IgD-negative memory B cell (primary cell): Measurements from ENCODE around the gene FGR. TPM values are rescaled to one million over a fixed set of nuclear protein-coding genes. Genes with fewer than 3 reads are reported as not detected.

ENCODE experiments used
- H3K27ac Mint-ChIP-seq, 3 donors: one replicate each; pipeline ENCODE4 v1.8.0; 2020 to 2022; ENCODE audit warnings: mild to moderate bottlenecking in 3 of 3, mixed read lengths in 3 of 3, moderate library complexity in 1 of 3
- H3K27me3 Mint-ChIP-seq: one replicate; pipeline ENCODE4 v1.8.0; 2021; ENCODE audit warnings: mixed read lengths
- H3K36me3 Mint-ChIP-seq: one replicate; pipeline ENCODE4 v1.8.0; 2020; ENCODE audit warnings: mild to moderate bottlenecking, mixed read lengths
- H3K4me1 Mint-ChIP-seq, 3 donors: one replicate each; pipeline ENCODE4 v1.8.0; 2020 to 2022; ENCODE audit warnings: mixed read lengths in 3 of 3, mild to moderate bottlenecking in 1 of 3
- H3K4me3 Mint-ChIP-seq, 4 donors: one replicate each; pipeline ENCODE4 v1.8.0; 2020 to 2022; ENCODE audit warnings: mild to moderate bottlenecking in 4 of 4, mixed read lengths in 4 of 4, moderate library complexity in 3 of 4
- H3K9me3 Mint-ChIP-seq, 3 donors: one replicate each; pipeline ENCODE4 v1.8.0; 2020 to 2021; ENCODE audit warnings: mixed read lengths in 3 of 3, mild to moderate bottlenecking in 1 of 3
- polyA plus RNA-seq: library from polyadenylated mRNA; unstranded; fragments of 300-500 nt; fragmentation: Illumina TruSeq; gene quantifications from one replicate; pipeline ENCODE4 v1.2.3, GENCODE V29; 2021

The FGR gene
- polyA plus RNA-seq, 1 donor from 2014 or later, result 72.0 TPM

DNA sequence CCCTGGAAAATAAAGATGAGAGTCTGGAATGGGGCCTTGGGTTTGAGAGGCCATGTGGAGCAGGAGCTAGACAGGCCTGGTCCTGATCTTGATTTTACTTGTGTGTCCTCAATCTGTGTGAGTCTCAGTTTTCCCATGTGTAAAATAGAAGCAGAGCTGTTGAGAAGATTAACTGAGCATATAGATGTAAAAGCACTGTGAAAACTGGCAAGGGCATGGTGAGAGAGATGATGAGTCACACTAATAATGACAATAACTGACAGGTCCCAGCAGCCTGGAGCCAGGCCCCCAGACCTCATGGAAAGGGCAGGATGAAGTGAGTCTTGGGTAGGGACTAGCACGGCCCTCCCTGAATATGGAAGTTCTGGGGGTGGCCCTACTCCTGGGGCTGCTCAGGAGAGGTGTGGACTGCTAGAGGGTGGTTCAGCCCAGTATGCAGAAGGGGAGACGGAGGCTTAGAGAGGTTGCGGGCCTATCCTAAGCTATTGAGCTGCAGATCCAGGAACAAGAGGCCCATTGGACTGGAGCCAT is 28.2 kb downstream of the FGR start:
- Mint-ChIP-seq H3K27me3 (peaks cover 1% of the 10 kb centered on the region), H3K4me1 (peaks cover 11 to 21% (median 17%) of the 10 kb centered on the region in 3 donors), H3K4me3 (peak overlapping the region in 1 of 4 donors; percentile 75), H3K9me3 (no peaks in the 10 kb centered on the region), H3K36me3 (no peaks in the 10 kb centered on the region), H3K27ac (peak overlapping the region; percentile 73 to 89 (median 82))

DNA sequence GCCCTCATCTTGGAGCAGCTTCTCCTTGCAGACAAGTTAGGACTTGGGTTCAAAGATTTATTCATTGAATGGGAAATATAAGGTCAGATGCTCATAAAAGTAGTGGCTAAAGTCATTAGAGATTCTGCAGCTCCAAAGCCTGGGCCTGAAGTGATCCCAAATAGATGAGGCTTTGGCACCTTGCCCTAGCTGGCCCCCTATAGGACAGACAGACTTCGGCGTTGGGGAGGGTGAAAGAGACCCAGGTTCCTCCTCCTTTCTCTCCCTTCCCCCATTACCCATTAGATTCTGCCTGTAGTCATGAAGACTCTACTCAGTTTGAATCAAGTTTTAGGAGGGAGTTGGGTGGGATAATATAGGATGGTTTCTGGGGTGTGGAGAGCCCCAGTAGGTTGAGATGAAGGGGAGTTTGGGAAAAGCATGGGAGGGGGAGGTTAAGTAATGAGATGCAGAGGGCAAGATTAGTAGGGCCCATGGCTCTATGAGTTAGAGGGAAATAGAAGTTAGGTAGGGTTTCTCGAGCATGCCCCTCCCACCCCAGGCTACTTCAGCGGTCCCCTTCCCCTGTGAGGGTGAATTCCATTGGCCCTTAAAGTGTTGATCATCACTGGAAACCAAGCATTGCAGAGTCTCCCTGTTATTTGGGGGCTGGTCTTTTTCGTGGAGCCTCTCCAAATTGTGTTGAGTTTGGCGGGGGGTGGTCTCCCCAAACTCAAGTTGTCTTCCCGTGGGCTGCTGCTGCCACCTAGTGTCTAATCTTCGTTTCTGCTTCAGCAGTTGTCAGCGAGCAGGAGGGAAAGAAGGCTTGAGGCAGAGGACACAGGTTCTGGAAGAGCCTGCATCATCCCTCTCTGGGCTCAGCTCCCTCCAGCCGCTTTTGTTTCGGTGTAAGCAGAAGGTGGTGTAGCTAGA is 28.9 kb downstream of the FGR start:
- no peaks in the 10 kb centered on the region for H3K36me3 Mint-ChIP-seq
- H3K27ac Mint-ChIP-seq, result peak overlapping the region; percentile 73 to 89 (median 82)
- H3K4me3 Mint-ChIP-seq, result peak overlapping the region; percentile 25 to 88 (median 68)
- peaks cover 1% of the 10 kb centered on the region for H3K27me3 Mint-ChIP-seq
- H3K4me1 Mint-ChIP-seq, result peaks cover 18 to 26% (median 22%) of the 10 kb centered on the region in 3 donors
- H3K9me3 Mint-ChIP-seq, result no peaks in the 10 kb centered on the region

DNA sequence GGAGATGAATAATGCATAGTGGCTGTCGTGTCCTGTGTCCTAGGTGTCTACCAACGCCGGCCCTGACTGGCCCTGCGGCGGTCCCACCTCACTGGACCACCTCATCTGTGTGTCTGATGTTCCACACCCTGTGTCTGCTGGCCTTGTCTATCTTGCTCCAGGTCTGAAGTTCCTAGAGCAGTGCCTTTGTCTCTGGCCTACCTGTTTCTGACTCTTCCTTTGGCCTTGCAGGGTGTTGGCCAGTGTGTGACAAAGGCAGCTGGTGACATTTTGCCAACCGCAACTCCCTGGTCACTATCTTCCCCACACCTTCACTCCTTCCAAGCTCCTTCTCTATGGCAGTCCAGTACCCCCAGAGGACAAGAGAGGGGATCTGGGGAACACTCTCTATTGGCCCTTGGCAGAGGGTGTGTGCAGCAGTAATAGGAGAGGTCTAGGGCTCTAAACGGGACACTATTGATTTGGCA is 29.7 kb downstream of the FGR start:
- H3K27ac Mint-ChIP-seq, result peak overlapping the region in 1 of 3 donors; percentile 89
- no peaks in the 10 kb centered on the region for H3K9me3 Mint-ChIP-seq
- H3K27me3 Mint-ChIP-seq, result peaks cover 1% of the 10 kb centered on the region
- H3K4me1 Mint-ChIP-seq, result peaks cover 23 to 28% (median 26%) of the 10 kb centered on the region in 3 donors
- peak overlapping the region in 2 of 4 donors; percentile 25 to 75 for H3K4me3 Mint-ChIP-seq
- H3K36me3 Mint-ChIP-seq, result no peaks in the 10 kb centered on the region

DNA sequence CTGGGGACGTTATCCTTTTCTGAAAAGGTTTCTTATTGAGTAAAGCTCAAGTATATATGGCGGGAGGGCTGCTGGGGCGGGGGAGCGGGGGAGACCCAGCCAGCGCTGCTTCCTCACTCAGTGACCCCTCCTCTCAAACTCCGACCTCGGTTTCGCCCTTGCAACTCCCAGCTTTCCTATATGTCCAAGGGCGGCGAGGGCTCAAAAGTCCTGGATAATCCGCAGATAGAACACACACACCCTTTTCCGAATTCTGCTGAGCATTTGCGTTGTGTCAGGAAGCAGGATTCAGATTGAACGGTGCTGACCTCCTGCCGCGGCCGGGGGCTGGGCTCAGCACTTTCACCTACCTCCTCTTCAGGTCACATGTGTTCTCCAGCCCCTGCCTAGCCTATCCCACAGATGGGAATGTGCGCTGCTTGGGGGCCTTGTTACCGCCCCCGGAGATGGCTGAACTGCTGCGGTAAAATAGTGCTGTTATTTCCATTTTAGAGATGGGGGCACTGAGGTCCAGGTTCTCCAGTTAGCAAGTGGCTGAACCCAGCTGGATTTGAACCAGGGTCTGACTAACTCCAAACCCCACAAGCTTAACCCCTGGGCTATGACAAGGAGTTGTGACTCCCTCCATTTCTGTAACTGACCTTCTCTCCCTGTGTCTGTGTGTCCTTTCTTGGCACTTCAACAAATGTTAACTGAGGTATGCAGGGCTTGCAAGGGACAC is 30.2 kb downstream of the FGR start:
- Mint-ChIP-seq H3K4me1 (peaks cover 29 to 34% (median 29%) of the 10 kb centered on the region in 3 donors), H3K27me3 (no peaks in the 10 kb centered on the region), H3K4me3 (peak overlapping the region; percentile 75 to 98 (median 92)), H3K9me3 (no peaks in the 10 kb centered on the region), H3K36me3 (no peaks in the 10 kb centered on the region), H3K27ac (peak overlapping the region in 2 of 3 donors; percentile 81 to 89)

DNA sequence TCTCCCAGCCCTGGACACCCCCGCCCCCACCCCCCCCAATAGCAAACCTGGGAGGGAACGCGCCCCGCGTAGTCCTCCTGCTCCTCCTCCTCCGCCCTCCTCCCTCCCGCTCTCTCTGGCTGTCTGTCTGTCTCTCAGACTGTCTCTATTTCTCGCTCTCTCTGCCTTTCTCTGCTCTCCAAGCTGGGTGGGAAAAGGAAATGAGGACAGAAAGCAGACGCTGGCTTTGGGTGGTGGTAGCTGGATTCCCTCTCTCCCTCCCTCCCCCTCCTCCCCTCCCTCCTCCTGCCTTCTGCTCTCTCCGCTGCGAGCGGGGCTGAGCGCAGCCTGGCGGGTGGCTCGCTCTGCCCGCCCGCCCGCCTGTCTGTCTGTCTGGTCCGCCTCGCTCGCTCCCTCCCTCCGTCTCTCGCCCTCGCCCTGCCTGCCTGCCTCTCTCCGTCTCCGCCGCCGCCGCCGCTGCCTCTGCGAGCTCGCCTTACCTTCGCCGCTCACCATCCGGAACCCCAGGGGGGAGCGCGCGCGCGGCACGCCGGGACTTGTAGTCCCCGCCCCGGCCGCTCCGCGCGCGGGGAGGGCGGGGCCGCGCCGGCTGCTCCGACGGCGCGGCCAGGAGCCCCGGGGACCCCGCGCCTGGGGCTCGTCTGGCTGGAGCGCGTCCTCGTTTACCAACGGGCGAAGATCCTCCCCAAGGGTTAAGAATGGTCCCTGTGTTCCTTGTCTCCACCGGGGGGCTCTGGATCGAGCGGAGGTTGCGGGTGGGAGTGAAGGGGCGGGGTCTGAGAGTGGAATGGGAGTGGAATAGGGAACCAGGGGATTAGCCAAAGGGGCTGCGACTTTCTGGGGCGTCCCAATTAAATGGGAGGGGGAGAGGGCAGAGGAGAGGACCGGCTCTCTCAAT is 31.1 kb downstream of the FGR start, which contains the start of gene AHDC1:
AHDC1 (minus strand) TSS at position 464 of the 898 bp plus-strand sequence. CDS start 52,029 bp downstream, outside the sequence.
- H3K4me3 Mint-ChIP-seq, result peak within 1 kb of the TSS; percentile 75 to 98 (median 92)
- H3K27me3 Mint-ChIP-seq, result no peaks in the 10 kb centered on the region
- H3K4me1 Mint-ChIP-seq, result peaks cover 29 to 37% (median 29%) of the 10 kb centered on the region in 3 donors
- no peaks in the 10 kb centered on the region for H3K9me3 Mint-ChIP-seq
- H3K27ac Mint-ChIP-seq, result peak within 1 kb of the TSS; percentile 79 to 89 (median 81)
- H3K36me3 Mint-ChIP-seq, result no peaks in the 10 kb centered on the region

DNA sequence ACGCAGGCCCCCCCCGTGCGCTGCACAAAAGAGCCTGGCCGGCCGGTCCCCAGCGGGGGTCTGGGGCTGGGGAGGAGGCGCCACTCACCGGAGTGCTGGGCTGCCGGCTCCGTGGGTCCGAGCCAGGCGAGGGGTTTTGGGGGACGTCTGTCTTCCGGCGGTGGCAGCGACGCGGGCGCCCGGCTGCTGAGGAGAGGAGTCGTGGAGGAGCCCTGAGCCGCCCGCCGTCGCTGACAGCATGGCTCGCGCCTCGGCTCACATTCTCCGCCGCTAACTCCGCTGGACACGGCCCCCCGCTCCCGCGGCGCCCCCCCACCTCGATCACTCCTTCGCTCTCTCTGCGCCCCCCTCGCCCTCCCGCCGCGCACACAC is 31.7 kb downstream of the FGR start:
- Mint-ChIP-seq H3K36me3 (no peaks in the 10 kb centered on the region), H3K27me3 (no peaks in the 10 kb centered on the region), H3K9me3 (no peaks in the 10 kb centered on the region), H3K4me1 (peaks cover 29 to 42% (median 31%) of the 10 kb centered on the region in 3 donors), H3K27ac (peak overlapping the region; percentile 59 to 89 (median 81)), H3K4me3 (peak overlapping the region; percentile 75 to 98 (median 92))

DNA sequence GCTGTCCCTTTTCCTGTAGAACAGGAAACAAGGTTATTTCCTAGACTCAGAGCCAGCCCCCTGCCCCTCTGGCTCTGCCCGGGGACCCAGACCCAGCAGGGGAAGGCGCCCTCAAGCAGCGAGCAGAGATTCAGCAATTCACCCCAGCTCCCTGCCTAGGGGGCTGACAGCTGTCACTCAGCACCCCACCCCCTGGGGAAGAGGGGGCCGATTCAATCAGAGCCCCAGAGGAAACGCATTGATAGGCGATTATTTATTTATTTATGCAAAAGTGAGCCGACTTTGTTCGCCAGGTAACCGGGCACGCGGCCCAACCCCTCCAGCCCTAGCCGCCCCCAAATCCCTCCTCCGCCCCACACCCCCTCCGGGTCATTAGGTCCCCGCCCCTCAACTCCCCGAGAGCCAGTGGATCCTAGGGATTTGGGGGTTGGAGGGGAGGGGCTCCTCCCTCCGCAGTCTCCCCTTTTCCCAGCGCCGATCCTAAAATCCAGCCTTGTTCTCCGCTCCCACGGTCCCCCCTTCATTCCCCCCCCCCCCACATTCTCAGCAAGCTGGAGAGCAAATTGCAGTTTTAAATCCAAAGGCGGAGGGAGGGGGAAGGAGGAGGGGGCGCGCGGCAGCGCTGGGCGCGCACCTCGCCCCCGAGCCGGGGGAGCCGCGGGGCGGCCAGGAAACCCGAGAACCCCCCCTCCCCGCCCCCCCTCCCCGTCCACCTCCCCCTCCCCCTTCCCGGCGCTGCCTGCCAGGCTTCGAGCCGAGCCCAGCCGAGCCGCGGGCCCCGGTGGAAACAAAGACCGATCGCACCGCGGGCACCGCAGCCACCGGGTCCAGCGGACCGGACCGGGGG is 32.3 kb downstream of the FGR start:
- Mint-ChIP-seq H3K36me3 (no peaks in the 10 kb centered on the region), H3K4me1 (peaks cover 31 to 43% (median 33%) of the 10 kb centered on the region in 3 donors), H3K4me3 (peak overlapping the region; percentile 79 to 91 (median 89)), H3K27me3 (no peaks in the 10 kb centered on the region), H3K9me3 (no peaks in the 10 kb centered on the region), H3K27ac (peak overlapping the region in 2 of 3 donors; percentile 85 to 93)

DNA sequence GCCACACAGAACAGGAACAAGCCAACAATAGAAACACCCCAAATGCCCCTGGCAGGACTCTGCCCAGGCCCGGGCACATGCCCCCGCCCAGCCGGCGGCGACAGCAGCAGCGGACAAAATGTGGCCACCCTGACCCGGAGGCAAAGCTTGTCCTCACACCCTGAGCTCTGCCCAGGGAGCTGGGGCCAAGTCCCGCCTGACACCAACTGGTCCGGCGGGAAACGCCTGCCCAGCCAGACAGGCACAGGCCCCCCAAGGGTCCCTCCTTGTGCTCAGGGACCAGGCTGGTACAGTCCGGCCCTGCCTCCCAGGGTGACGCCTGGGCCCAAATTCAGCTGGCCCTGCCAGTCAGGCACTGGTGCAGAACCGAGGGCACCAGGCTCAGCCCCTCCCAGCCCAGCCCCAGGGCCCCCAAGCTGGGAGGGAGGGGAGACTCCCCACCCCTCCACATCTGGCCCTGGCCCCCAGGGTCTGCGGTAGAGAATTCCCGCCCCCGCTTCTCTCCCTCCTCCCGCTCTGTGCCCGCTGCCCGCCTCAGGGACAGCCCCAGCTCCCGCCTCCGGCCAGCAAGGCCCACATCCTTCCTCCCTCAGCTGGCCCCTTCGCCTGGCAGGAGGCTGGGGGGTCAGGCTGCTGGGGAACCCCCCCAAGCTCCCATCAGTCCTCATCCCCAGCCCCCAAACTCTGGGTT is 33.1 kb downstream of the FGR start:
- Mint-ChIP-seq H3K4me3 (peak overlapping the region; percentile 79 to 91 (median 89)), H3K4me1 (peaks cover 32 to 43% (median 35%) of the 10 kb centered on the region in 3 donors), H3K36me3 (no peaks in the 10 kb centered on the region), H3K27ac (peak overlapping the region; percentile 84 to 93 (median 85)), H3K9me3 (no peaks in the 10 kb centered on the region), H3K27me3 (no peaks in the 10 kb centered on the region)

DNA sequence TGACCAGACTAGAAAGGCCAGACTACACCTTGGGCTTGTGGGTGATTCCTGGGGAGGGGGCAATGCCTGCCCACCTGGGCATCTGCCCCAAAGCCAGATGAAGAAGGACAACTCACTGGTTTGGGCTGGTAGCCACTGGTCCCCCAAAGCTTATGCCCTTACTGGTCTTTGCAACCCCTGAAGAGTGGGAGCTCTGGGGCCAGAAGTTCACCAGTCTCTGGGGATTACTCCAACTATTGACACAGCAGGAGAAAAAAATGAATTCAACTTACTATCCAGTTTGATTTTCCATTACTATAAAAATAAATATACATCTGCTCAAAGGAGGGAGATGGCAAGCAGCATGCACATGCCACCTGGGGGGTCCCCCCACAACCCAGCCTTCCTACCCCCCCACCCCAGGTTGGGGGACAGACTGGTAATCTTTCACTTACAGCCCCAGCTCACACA is 33.6 kb downstream of the FGR start:
- H3K36me3 Mint-ChIP-seq, result no peaks in the 10 kb centered on the region

DNA sequence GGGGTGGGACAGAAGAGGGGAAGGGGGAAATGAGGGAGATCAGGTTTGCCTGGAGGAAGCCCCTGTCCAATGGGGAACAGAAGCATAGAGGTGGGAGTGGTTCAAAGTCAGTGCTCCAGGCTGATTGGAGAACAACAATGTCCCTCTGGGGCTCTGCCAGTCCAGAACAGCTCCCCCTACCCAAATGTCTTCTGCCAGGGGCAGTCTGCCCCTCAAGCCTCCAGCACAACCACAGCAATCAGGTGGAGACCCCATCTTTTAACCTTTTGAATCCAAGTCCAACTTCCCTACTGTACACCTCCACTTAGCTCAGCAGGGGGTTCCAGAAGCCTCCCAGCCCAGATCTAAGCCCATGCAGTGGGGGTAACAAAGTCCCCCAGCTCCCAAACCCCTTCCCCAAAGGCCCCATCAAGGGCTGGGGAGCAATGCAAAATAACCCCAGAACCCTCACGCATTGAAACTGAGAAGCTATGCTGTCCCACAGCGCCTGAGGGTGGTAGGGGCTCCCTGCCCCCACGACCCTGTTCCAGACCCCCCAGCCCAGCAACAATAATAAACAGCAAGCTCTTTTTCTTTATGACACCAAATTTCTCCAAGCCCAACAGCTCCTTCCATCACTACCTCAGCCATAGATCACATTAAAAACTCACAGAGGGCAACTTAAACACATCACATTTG is 34.3 kb downstream of the FGR start:
- H3K27me3 Mint-ChIP-seq, result no peaks in the 10 kb centered on the region
- H3K9me3 Mint-ChIP-seq, result no peaks in the 10 kb centered on the region
- H3K4me3 Mint-ChIP-seq, result peak overlapping the region in 3 of 4 donors; percentile 1 to 83 (median 59)
- H3K36me3 Mint-ChIP-seq, result no peaks in the 10 kb centered on the region
- peaks cover 24 to 37% (median 26%) of the 10 kb centered on the region in 3 donors for H3K4me1 Mint-ChIP-seq
- peak overlapping the region in 2 of 3 donors; percentile 71 to 93 for H3K27ac Mint-ChIP-seq

More for the DNA sequence above, 33.6 kb downstream of the FGR start:
- peaks cover 29 to 39% (median 32%) of the 10 kb centered on the region in 3 donors for H3K4me1 Mint-ChIP-seq
- no peaks in the 10 kb centered on the region for H3K9me3 Mint-ChIP-seq
- H3K4me3 Mint-ChIP-seq, result peak overlapping the region; percentile 34 to 83 (median 67)
- H3K27me3 Mint-ChIP-seq, result no peaks in the 10 kb centered on the region
- peak overlapping the region; percentile 78 to 93 (median 84) for H3K27ac Mint-ChIP-seq

DNA sequence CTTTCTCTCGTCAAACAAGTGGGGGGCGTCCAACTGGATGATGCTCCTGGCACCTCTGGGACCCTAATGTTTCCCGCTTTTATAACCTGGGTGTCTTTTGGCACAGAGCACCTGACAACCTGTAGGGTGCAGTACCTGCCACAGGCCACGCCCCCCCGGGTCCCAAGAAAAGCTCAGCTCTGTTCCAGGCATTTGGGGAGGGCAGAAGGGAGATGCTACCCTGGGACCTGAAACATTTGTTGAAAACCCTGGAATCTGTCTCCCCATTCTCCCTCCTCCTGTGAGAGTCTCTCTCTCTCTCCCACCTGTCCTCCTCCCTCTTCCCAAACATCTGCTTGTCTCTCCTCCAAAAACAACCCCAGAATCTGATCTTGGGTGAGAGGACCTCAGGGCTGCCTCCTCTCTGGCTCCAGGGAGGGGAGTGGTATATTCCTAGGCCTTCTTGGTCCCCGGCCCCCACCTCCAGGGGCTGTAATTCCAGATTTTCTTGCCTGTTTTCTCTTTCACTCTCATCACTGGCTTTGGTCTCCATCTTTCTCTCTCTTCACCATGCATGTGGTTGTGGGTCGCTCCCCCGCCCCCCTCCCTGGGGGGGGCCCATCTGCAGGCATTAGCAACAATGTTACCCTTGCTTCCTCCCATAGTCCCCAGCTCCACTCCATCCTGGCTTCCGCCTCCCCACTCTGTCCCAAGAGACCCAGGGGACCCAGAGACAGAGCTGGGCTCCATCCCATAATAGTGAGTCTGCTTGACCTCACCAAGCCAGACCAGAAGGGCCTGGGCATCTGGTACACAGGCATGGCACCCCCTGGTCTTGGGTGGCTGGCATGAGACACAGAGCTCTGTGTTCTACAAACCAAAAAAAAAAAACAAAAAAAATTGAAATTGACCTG is 35.1 kb downstream of the FGR start:
- no peaks in the 10 kb centered on the region for H3K27me3 Mint-ChIP-seq
- no peaks in the 10 kb centered on the region for H3K36me3 Mint-ChIP-seq
- peak overlapping the region in 2 of 4 donors; percentile 56 to 83 for H3K4me3 Mint-ChIP-seq
- H3K9me3 Mint-ChIP-seq, result no peaks in the 10 kb centered on the region
- H3K27ac Mint-ChIP-seq, result peak overlapping the region in 2 of 3 donors; percentile 3 to 93
- H3K4me1 Mint-ChIP-seq, result peaks cover 21 to 35% (median 24%) of the 10 kb centered on the region in 3 donors
